T-helper 2 cell treated with Interferon-gamma antibody and Interleukin-4, amounts not matched to agents 5 μg/mL and 100 μg/mL, for 36 hours (primary cell): ENCODE data around the gene F10.
"Not testable (repeated sequence)": the region's sequence is repeated elsewhere in the genome, so short reads cannot be mapped to it uniquely, and the experiment has no call there.

ENCODE experiments used
- DNase-seq: peaks from one replicate; pipeline ENCODE4 v3.0.0; 2021; ENCODE audit warnings: low spot score
- H3K27ac Mint-ChIP-seq: one replicate; pipeline ENCODE4 v1.8.0; 2021; ENCODE audit warnings: mild to moderate bottlenecking, mixed read lengths
- H3K27me3 Mint-ChIP-seq: one replicate; pipeline ENCODE4 v1.8.0; 2021; ENCODE audit warnings: low read depth, mixed read lengths
- H3K36me3 Mint-ChIP-seq: one replicate; pipeline ENCODE4 v1.8.0; 2021; ENCODE audit warnings: low read depth, mixed read lengths
- H3K4me1 Mint-ChIP-seq: one replicate; pipeline ENCODE4 v1.8.0; 2021; ENCODE audit warnings: low read depth, mixed read lengths
- H3K4me3 Mint-ChIP-seq: one replicate; pipeline ENCODE4 v1.8.0; 2022; ENCODE audit warnings: mild to moderate bottlenecking, moderate library complexity, mixed read lengths
- H3K9me3 Mint-ChIP-seq: one replicate; pipeline ENCODE4 v1.8.0; 2021; ENCODE audit warnings: mixed read lengths

The F10 gene

GRCh38 chr13:113122550-113123225 lies at the start of gene F10:
Gene F10 (plus strand): TSS chr13:113122799. CDS start chr13:113122856, 57 bp downstream.
- no peaks in the 10 kb centered on the region for H3K9me3 Mint-ChIP-seq
- H3K4me3 Mint-ChIP-seq: no peak within 1 kb of the TSS
- no peaks in the 10 kb centered on the region for H3K4me1 Mint-ChIP-seq
- DNase-seq: no peak
- H3K27me3 Mint-ChIP-seq: peaks cover 12% of the 10 kb centered on the region
- H3K27ac Mint-ChIP-seq: no peak within 1 kb of the TSS
- no peaks in the 10 kb centered on the region for H3K36me3 Mint-ChIP-seq

GRCh38 chr13:113073942-113074341 lies 48.7 kb upstream of the F10 start:
- H3K9me3 Mint-ChIP-seq: no peaks in the 10 kb centered on the region
- no peak for DNase-seq
- no peak overlapping the region for H3K4me3 Mint-ChIP-seq
- no peaks in the 10 kb centered on the region for H3K36me3 Mint-ChIP-seq
- no peaks in the 10 kb centered on the region for H3K4me1 Mint-ChIP-seq
- no peaks in the 10 kb centered on the region for H3K27me3 Mint-ChIP-seq
- H3K27ac Mint-ChIP-seq: no peak overlapping the region

GRCh38 chr13:113074401-113074800 lies 48.2 kb upstream of the F10 start:
- no peak for DNase-seq
- Mint-ChIP-seq H3K9me3 (no peaks in the 10 kb centered on the region), H3K36me3 (no peaks in the 10 kb centered on the region), H3K27me3 (no peaks in the 10 kb centered on the region), H3K4me3 (no peak overlapping the region), H3K27ac (no peak overlapping the region), H3K4me1 (no peaks in the 10 kb centered on the region)

- H3K4me3 Mint-ChIP-seq: no peak overlapping the region
- no peak for DNase-seq
- no peaks in the 10 kb centered on the region for H3K9me3 Mint-ChIP-seq
- H3K27me3 Mint-ChIP-seq: no peaks in the 10 kb centered on the region
- H3K36me3 Mint-ChIP-seq: no peaks in the 10 kb centered on the region
- H3K27ac Mint-ChIP-seq: no peak overlapping the region
- no peaks in the 10 kb centered on the region for H3K4me1 Mint-ChIP-seq
Observed at GRCh38 chr13:113074876-113075275, 47.7 kb upstream of the F10 start.

GRCh38 chr13:113075711-113076110 lies 46.9 kb upstream of the F10 start:
- no peak for DNase-seq
- Mint-ChIP-seq H3K27me3 (no peaks in the 10 kb centered on the region), H3K4me3 (no peak overlapping the region), H3K4me1 (no peaks in the 10 kb centered on the region), H3K27ac (no peak overlapping the region), H3K36me3 (no peaks in the 10 kb centered on the region), H3K9me3 (no peaks in the 10 kb centered on the region)

GRCh38 chr13:113076681-113077401 lies 45.8 kb upstream of the F10 start:
- DNase-seq: no peak
- Mint-ChIP-seq H3K27ac (no peak overlapping the region), H3K9me3 (no peaks in the 10 kb centered on the region), H3K4me3 (no peak overlapping the region), H3K27me3 (no peaks in the 10 kb centered on the region), H3K36me3 (no peaks in the 10 kb centered on the region), H3K4me1 (no peaks in the 10 kb centered on the region)

- Mint-ChIP-seq H3K9me3 (no peaks in the 10 kb centered on the region), H3K4me3 (no peak overlapping the region), H3K27me3 (no peaks in the 10 kb centered on the region), H3K27ac (no peak overlapping the region), H3K36me3 (no peaks in the 10 kb centered on the region), H3K4me1 (no peaks in the 10 kb centered on the region)
- no peak for DNase-seq
Observed at GRCh38 chr13:113077566-113077952, 45.0 kb upstream of the F10 start.

GRCh38 chr13:113077953-113078901 lies 44.4 kb upstream of the F10 start:
- Mint-ChIP-seq H3K27ac (no peak overlapping the region), H3K27me3 (no peaks in the 10 kb centered on the region), H3K4me3 (no peak overlapping the region), H3K36me3 (no peaks in the 10 kb centered on the region), H3K9me3 (no peaks in the 10 kb centered on the region), H3K4me1 (no peaks in the 10 kb centered on the region)
- DNase-seq: no peak

GRCh38 chr13:113078902-113079780 lies 43.5 kb upstream of the F10 start:
- Mint-ChIP-seq H3K27me3 (no peaks in the 10 kb centered on the region), H3K36me3 (no peaks in the 10 kb centered on the region), H3K9me3 (no peaks in the 10 kb centered on the region), H3K4me3 (no peak overlapping the region), H3K27ac (no peak overlapping the region), H3K4me1 (no peaks in the 10 kb centered on the region)
- DNase-seq: no peak

GRCh38 chr13:113079781-113080080 lies 42.9 kb upstream of the F10 start:
- H3K4me1 Mint-ChIP-seq, DNase-seq, H3K27ac Mint-ChIP-seq, H3K36me3 Mint-ChIP-seq, H3K9me3 Mint-ChIP-seq, H3K27me3 Mint-ChIP-seq, H3K4me3 Mint-ChIP-seq: not testable (repeated sequence)

- Mint-ChIP-seq H3K4me1 (no peaks in the 10 kb centered on the region), H3K27ac (no peak overlapping the region), H3K36me3 (no peaks in the 10 kb centered on the region), H3K4me3 (no peak overlapping the region), H3K27me3 (no peaks in the 10 kb centered on the region), H3K9me3 (no peaks in the 10 kb centered on the region)
- no peak for DNase-seq
Observed at GRCh38 chr13:113080361-113080831, 42.2 kb upstream of the F10 start.

- Mint-ChIP-seq H3K27ac (no peak overlapping the region), H3K4me1 (no peaks in the 10 kb centered on the region), H3K27me3 (no peaks in the 10 kb centered on the region), H3K36me3 (no peaks in the 10 kb centered on the region), H3K9me3 (no peaks in the 10 kb centered on the region), H3K4me3 (no peak overlapping the region)
- DNase-seq: no peak
Observed at GRCh38 chr13:113080901-113081521, 41.6 kb upstream of the F10 start.
